ENCODE measurements around the gene THAP10. TPM values are rescaled to one million over a fixed set of nuclear protein-coding genes. Genes with fewer than 3 reads are reported as not detected.

Gene THAP10
- total and polyA plus RNA-seq, 7 donors = 0.48 to 2.4 (median 1.2) TPM

DNA sequence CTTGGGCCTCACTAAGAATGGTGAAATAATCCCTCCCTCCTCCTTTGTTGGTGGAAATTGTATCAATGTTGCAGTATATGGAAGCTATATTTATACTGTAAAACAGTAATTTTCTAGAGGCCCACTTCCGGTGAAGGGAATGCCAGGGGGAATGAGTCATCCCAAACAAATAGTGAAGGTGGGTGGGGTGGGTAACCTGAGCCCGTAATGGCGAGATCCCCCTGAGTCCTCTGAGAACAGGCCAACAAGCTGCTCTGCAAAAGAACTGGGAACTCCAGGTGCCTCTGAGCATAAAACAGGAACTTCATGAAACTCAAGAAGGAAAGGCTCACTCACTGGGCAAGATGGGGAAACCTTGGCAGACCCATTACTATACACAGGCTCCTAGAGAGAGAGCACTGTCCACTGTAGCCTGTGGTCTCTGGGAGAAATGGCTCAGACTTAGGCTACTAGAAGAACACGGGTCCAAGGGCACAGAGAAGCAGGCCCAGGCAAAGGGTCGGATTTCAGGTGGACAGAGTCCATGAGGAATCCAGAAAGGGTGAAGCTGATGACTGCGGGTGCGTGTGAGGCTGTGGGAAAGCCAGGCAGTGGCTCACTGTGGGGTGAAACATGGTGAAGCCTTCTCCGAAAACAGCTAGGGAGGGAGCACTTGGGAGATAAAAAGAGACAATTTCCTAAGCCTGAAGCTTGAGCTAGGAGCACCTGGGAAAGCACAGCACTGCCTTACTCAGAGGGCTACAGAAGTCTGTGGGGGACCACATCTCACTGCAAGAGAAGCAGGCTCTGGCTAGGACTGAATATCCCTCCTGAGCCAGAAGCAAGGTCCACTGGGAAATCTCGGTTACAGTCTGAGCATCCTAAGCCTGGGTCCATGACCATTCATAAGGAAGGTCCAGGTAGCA, 58.1 kb downstream of the THAP10 start:
- ATAC-seq (peak; percentile 44 to 60 (median 56)), DNase-seq (no peak)
- Histone ChIP-seq H3K36me3 (ENCODE audit: insufficient read depth in 1 of 2, low read depth in 1 of 2) (peaks cover 0 to 12% of the 10 kb centered on the region in 2 donors), H3K27me3 (ENCODE audit: insufficient read depth in 3 of 3, low read length in 2 of 3) (no peaks in the 10 kb centered on the region), H3K27ac (peak overlapping the region; percentile 69), H3K4me1 (peaks cover 15% of the 10 kb centered on the region), H3K4me3 (no peak overlapping the region), H3K9me3 (no peaks in the 10 kb centered on the region)
- 40 to 50% (median 47%) methylated on average over 9 of the region's 9 CpGs for WGBS, 3 donors
- TF ChIP-seq, protein P1, sequence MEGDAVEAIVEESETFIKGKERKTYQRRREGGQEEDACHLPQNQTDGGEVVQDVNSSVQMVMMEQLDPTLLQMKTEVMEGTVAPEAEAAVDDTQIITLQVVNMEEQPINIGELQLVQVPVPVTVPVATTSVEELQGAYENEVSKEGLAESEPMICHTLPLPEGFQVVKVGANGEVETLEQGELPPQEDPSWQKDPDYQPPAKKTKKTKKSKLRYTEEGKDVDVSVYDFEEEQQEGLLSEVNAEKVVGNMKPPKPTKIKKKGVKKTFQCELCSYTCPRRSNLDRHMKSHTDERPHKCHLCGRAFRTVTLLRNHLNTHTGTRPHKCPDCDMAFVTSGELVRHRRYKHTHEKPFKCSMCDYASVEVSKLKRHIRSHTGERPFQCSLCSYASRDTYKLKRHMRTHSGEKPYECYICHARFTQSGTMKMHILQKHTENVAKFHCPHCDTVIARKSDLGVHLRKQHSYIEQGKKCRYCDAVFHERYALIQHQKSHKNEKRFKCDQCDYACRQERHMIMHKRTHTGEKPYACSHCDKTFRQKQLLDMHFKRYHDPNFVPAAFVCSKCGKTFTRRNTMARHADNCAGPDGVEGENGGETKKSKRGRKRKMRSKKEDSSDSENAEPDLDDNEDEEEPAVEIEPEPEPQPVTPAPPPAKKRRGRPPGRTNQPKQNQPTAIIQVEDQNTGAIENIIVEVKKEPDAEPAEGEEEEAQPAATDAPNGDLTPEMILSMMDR (IDR thresholded peaks at IDR 0.05) = no peak
- intact Hi-C loops (cut with DNase I) = no loop called here

- H3K9me3 ChIP-seq = no peaks in the 10 kb centered on the region
- no peak overlapping the region for H3K4me3 ChIP-seq
- intact Hi-C loops (cut with DNase I) = no loop called here
- H3K4me1 ChIP-seq = peaks cover 15% of the 10 kb centered on the region
- 84 to 91% (median 88%) methylated on average over 3 of the region's 3 CpGs for WGBS, 3 donors
- peaks cover 0 to 12% of the 10 kb centered on the region in 2 donors for H3K36me3 ChIP-seq (ENCODE audit: insufficient read depth in 1 of 2, low read depth in 1 of 2)
- H3K27me3 ChIP-seq (ENCODE audit: insufficient read depth in 3 of 3, low read length in 2 of 3) = no peaks in the 10 kb centered on the region
- peak overlapping the region; percentile 69 for H3K27ac ChIP-seq
- DNase-seq = no peak
- ATAC-seq = no peak
- TF ChIP-seq, protein P1 (IDR thresholded peaks at IDR 0.05) = no peak
Measured at GRCh38 chr15:70833422-70833821, 58.8 kb downstream of the THAP10 start.

- no peak for ATAC-seq
- H3K27ac ChIP-seq = no peak overlapping the region
- H3K4me3 ChIP-seq = no peak overlapping the region
- no peaks in the 10 kb centered on the region for H3K27me3 ChIP-seq (ENCODE audit: insufficient read depth in 3 of 3, low read length in 2 of 3)
- TF ChIP-seq, protein P1 (IDR thresholded peaks at IDR 0.05) = no peak
- intact Hi-C loops (cut with DNase I) = no loop called here
- no peak for DNase-seq
- WGBS, 3 donors = 93 to 96% (median 95%) methylated on average over 20 of the region's 20 CpGs
- H3K9me3 ChIP-seq = no peaks in the 10 kb centered on the region
- H3K4me1 ChIP-seq = peaks cover 15% of the 10 kb centered on the region
- peaks cover 0 to 12% of the 10 kb centered on the region in 2 donors for H3K36me3 ChIP-seq (ENCODE audit: insufficient read depth in 1 of 2, low read depth in 1 of 2)
Measured at GRCh38 chr15:70832176-70832575, 60.1 kb downstream of the THAP10 start.

Other genes starting within 250 kb of the THAP10 start
- gene UACA, start 128.9 kb downstream of the THAP10 start, total RNA-seq = 100 to 1,000 TPM; 138 to 426 (median 194) TPM
- gene UACA, start 128.9 kb downstream of the THAP10 start, polyA plus RNA-seq = 10 to 100 TPM; 17.0 to 95.3 (median 74.5) TPM
- 10 to 100 TPM in 2 of 4 donors, 1 to 10 TPM in 2; 6.4 to 18.9 (median 9.5) TPM for gene LARP6, start 38.3 kb downstream of the THAP10 start, total RNA-seq
- 1 to 10 TPM; 2.9 to 5.2 (median 4.3) TPM for gene LARP6, start 38.3 kb downstream of the THAP10 start, polyA plus RNA-seq
- 1 to 10 TPM; 1.1 to 4.4 (median 2.0) TPM for gene LRRC49, start 393 bp upstream of the THAP10 start, total RNA-seq
- 1 to 10 TPM in 2 of 3 donors, under 1 TPM in 1; 0.44 to 2.6 (median 1.1) TPM for gene LRRC49, start 393 bp upstream of the THAP10 start, polyA plus RNA-seq
- 1 to 10 TPM; 1.8 to 3.1 (median 2.5) TPM for gene THSD4, start 223.0 kb upstream of the THAP10 start, total RNA-seq
- 1 to 10 TPM in 1 of 3 donors, under 1 TPM in 2; 0.21 to 1.3 (median 0.39) TPM for gene THSD4, start 223.0 kb upstream of the THAP10 start, polyA plus RNA-seq

Measured in psoas muscle (tissue), 8 donors.